ENCODE measurements around the gene LHX6.

- TF ChIP-seq CTCF (IDR thresholded peaks at IDR 0.05; ENCODE audit: low read length) (no peak), EZH2 (optimal IDR thresholded peaks at IDR 0.05; ENCODE audit: low read depth, low read length) (no peak)
Observed at GRCh38 chr9:122216798-122217418, 11.8 kb downstream of the LHX6 start.

Data from MM.1S (cell line).